Type B pancreatic cell (in vitro differentiated cells): ENCODE results near the gene ANK2. TPM values are rescaled to one million over a fixed set of nuclear protein-coding genes. Genes with fewer than 3 reads are reported as not detected.

Experiments
- DNase-seq: peaks from one replicate; pipeline ENCODE4 v3.0.0; 2021; ENCODE audit warnings: mixed read lengths; ENCODE audit not compliant: unreplicated experiment; ENCODE audit errors: extremely low spot score
- H3K27ac Mint-ChIP-seq: 2 replicates; pipeline ENCODE4 v1.8.0; 2021; ENCODE audit warnings: mild to moderate bottlenecking, mixed read lengths
- H3K27me3 Mint-ChIP-seq: 2 replicates; pipeline ENCODE4 v1.8.0; 2021; ENCODE audit warnings: mixed read lengths
- H3K36me3 Mint-ChIP-seq: 2 replicates; pipeline ENCODE4 v1.8.0; 2021; ENCODE audit warnings: mixed read lengths
- H3K4me1 Mint-ChIP-seq: one replicate; pipeline ENCODE4 v1.8.0; 2021; ENCODE audit warnings: mixed read lengths; ENCODE audit not compliant: unreplicated experiment
- H3K4me3 Mint-ChIP-seq: 2 replicates; pipeline ENCODE4 v1.8.0; 2021; ENCODE audit warnings: mild to moderate bottlenecking, mixed read lengths
- H3K9me3 Mint-ChIP-seq: 2 replicates; pipeline ENCODE4 v1.8.0; 2021; ENCODE audit warnings: mixed read lengths
- CTCF ChIP-seq: fragments of 200-600 bp; sonication (generic); conservative IDR thresholded peaks from 2 replicates; pipeline ENCODE4 v1.5.0; 2021; ENCODE audit warnings: antibody characterized with exemption, mild to moderate bottlenecking
- total RNA-seq: library from RNA; stranded (reverse); gene quantifications from 2 replicates; pipeline ENCODE4 v1.2.1, GENCODE V29; 2021; ENCODE audit warnings: low replicate concordance

Gene ANK2
- total RNA-seq, 1 donor from 2014 or later: 27.7 TPM

DNA sequence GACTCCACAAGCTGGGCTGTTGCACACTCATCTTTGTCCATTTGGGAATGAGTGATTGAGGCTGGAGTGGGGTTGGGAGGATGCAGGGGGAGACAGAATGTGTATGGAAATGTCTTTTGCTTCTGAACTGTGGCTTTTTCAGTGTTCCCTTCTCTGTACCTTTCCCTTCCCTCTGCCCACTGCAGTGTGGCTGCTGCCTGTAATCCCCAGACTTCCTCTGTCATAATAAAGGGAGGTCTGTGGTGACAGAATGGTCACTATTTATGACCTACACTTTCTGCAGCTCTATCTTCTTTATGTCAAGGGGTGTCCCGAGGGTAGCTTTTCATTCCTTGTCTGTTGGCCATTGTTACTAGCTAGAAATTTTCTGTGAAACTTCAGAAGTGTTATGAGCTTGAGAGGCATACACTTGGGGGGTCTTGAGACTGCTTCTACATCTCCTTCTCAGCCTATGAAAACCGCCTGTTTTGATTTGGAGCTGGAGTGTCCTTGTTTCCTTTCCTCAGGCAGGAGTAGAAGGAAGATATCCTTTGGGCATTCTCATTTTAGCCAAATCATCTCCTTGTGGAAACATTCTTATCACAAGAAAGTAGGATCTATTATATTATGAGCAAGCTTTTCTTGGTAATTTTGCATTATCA, 63.0 kb downstream of the ANK2 start:
- Mint-ChIP-seq H3K4me3 (no peak overlapping the region), H3K36me3 (no peaks in the 10 kb centered on the region), H3K27me3 (peaks cover 3% of the 10 kb centered on the region), H3K27ac (no peak overlapping the region), H3K4me1 (peaks cover 25% of the 10 kb centered on the region), H3K9me3 (no peaks in the 10 kb centered on the region)
- DNase-seq: no peak
- TF ChIP-seq CTCF: no peak

GRCh38 chr4:113113151-113113550, 63.7 kb downstream of the ANK2 start:
- Mint-ChIP-seq H3K9me3 (no peaks in the 10 kb centered on the region), H3K4me3 (no peak overlapping the region), H3K36me3 (no peaks in the 10 kb centered on the region), H3K27ac (no peak overlapping the region), H3K4me1 (peaks cover 25% of the 10 kb centered on the region), H3K27me3 (peaks cover 3% of the 10 kb centered on the region)
- TF ChIP-seq CTCF: no peak
- DNase-seq: no peak

DNA sequence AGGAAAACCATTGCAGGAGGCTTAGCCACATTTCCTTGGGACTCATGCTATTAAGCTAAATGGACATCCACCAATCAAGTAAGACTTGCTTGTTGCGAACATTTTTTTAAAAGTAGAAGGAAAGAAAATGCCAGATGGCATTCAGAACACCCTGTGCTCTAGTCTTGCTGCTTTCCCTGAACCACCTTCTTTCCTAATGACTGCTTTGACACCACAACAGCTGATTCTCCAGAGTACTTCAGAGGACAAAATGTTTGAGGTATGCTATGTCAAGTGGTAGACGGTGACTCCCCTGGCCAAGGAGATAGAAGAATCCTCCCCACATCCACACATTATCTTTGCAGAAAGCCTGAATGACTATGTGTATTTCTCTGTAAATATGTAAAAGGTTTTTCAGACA, 65.4 kb downstream of the ANK2 start:
- no peak overlapping the region for H3K4me3 Mint-ChIP-seq
- no peak overlapping the region for H3K27ac Mint-ChIP-seq
- DNase-seq: no peak
- no peaks in the 10 kb centered on the region for H3K9me3 Mint-ChIP-seq
- H3K27me3 Mint-ChIP-seq: peaks cover 3% of the 10 kb centered on the region
- H3K36me3 Mint-ChIP-seq: no peaks in the 10 kb centered on the region
- no peak for TF ChIP-seq CTCF
- peaks cover 25% of the 10 kb centered on the region for H3K4me1 Mint-ChIP-seq

DNA sequence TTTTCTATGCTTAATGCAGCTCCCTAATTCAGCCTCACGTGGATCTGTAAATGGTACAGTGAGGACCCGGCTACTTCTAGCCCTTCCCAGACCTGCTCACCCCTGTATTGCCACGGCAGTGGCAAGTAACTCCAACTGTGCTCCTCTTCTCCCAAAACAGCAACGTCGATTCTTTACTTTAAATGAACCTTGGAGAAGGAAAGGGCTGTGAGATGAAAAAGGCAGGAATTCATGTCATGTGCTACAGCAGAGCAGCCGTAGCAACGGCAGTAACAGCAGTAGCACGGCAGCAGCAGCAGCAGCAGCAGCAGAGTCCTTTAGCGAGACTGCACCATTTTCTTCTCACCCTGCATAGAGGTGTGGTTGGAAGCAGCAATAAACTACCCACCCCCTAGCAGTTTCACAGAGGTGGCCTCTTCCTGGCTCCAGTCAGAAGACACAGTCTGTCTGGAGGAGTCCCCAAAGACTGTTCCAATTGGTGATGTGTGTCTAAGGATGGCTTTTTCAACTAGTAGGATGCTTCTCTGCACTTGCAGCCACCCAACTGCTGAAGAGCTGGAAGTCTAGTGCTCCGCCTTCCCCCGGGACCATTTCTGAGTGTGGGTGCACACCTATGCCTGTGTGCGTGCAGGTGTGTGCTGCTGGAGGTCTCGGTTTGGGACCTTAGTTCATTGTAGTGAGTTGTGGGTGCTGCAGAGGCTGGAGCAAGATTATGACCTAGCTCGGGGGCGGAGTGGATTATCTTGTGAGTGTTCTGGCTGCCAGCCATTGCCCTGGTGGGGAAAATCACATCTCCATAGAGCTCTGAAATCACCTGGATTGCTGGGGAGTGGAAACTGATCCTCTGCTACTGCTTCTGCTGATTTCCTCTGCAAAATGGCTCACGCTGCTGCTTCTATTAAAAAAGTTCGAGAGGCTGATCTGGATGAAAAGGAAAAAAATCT, 67.2 kb downstream of the ANK2 start:
- H3K36me3 Mint-ChIP-seq: no peaks in the 10 kb centered on the region
- no peak for TF ChIP-seq CTCF
- H3K4me1 Mint-ChIP-seq: peaks cover 25% of the 10 kb centered on the region
- H3K4me3 Mint-ChIP-seq: peak overlapping the region; percentile 70
- peak overlapping the region; percentile 35 for H3K27ac Mint-ChIP-seq
- H3K9me3 Mint-ChIP-seq: no peaks in the 10 kb centered on the region
- no peak for DNase-seq
- H3K27me3 Mint-ChIP-seq: peaks cover 3% of the 10 kb centered on the region

GRCh38 chr4:113117358-113117702, 67.9 kb downstream of the ANK2 start:
- peaks cover 3% of the 10 kb centered on the region for H3K27me3 Mint-ChIP-seq
- H3K4me1 Mint-ChIP-seq: peaks cover 21% of the 10 kb centered on the region
- DNase-seq: no peak
- H3K9me3 Mint-ChIP-seq: no peaks in the 10 kb centered on the region
- peak overlapping the region; percentile 70 for H3K4me3 Mint-ChIP-seq
- H3K36me3 Mint-ChIP-seq: no peaks in the 10 kb centered on the region
- peak overlapping the region; percentile 35 for H3K27ac Mint-ChIP-seq
- no peak for TF ChIP-seq CTCF
